HG02571 (cell line): ENCODE data around the gene IDH2.
"Not testable (repeated sequence)": the region's sequence is repeated elsewhere in the genome, so short reads cannot be mapped to it uniquely, and the experiment has no call there.

Experiments used
- ATAC-seq: cut with Tn5 transposase; IDR thresholded peaks from one replicate; pipeline ENCODE4 v1.9.1; 2021; ENCODE audit warnings: mild to moderate bottlenecking, moderate library complexity; ENCODE audit not compliant: unreplicated experiment

Gene IDH2

DNA sequence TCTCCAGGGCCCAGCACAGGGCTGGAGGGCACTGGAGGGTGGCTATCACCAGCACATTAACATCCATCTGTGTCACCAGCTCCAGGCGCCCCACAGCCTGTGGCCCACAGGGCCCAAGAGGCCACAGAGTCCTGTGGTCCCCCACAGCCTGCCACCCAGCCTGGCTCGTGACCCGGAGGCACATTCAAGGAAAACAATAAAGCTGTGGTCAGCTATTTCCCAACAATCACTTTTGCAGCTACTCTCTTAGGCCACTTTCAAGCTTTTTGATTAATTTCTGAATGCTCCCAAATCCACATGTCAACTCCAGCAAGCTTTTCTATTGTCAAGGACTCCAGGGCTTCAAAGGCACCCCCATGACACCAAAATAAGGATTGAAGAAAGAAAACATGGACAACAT lies 16.7 kb downstream of the IDH2 start:
- ATAC-seq = no peak

DNA sequence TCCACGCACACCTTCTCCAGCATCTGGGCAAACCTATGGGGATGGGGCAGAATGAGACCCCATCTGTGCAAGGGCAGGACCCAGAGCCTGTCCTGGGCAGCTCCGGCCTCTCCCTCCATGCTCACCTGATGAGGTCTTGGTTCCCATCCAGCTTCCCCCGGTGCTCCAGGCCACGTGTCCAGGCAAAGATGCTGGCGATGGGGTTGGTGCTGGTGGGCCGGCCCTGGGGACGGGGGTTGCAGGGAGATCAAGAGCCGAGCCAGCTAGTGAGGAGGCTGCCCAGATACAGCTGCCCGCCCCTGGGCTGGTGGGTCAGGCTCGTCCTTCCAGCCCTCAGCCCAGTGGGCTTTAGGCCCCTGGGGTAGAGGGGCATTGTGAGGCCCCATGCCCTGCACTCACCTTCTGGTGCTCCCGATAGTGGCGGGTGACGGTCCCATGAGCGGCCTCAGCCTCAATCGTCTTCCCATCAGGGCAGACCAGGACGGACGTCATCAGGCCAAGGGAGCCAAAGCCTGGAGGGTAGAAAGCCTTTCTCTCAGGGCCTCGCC lies 17.3 kb downstream of the IDH2 start:
- ATAC-seq = no peak

DNA sequence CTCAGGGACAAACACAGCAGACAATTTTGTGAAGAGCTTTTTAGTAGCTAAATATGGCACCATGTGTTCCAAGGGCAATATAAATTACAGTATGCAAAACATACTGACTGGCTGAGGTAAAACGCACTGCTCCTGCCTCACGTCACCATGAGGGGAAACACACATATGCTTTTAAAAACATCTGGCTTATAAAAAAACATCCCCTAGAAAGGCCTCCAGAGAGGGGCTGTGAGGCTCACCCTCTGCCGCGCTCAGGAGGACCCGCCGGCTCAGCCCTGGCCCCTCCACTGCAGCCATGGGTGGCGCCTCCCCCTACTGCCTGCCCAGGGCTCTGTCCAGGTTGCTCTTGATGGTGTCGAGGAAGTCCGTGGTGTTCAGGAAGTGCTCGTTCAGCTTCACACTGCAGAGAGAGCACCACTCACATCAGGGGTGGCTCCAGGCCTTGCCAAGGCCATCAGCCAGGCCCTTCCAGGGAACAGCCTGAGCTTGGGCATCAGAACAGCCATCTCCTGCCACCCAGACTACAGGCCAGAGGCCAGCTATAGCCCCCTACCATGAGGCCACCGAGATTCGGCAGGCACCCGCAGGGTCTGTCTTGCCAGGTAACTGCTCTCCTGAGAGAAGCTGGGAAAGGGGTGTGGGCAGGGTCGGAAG lies 18.2 kb downstream of the IDH2 start:
- no peak for ATAC-seq

DNA sequence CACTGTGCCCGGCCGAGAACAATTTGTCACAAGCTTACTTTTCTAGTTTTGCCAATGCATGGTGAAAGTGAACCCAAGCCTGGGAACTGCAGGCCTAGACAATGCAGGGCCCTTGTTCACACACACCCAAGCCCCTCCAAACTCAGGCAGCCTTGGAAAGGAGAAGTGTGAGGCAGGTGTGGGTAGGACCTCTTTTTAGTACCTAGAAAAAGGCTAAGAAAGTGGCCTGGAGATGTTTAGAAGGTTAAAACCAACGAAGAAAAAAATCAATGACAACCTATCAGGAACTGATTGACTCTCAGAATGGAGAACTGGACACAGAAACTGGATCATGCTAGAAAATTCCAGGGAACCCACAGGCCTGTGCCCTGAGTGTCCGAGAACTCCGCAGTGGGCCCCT lies 18.8 kb downstream of the IDH2 start:
- ATAC-seq = no peak

DNA sequence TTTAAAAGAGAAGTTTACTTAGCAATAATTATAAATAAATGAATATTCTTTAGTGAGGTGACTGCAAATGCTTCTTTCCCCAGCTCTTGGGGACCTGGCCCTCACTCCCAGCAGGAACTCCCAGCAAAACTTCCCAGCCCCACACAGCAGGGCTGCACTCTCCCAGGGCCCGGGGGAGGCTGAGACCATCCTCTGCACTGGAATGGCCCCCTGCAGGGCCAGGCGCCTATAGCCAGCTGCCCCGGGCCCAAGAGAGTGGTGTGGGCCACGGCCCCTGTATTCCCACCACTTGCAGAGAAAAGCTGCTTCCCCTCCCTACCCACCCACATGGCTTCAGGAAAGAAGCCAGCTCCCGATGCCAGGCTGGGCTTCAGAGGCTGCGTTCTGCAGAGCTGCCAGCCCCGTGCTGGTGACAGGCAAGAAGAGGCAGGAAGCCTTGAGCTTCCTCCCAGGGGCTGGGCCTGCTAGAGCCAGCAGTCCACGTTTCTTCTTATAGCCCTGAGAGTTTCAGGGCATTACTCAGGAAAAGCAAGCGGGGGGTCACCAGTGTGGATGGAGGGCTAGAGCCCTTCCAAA lies 20.0 kb downstream of the IDH2 start:
- ATAC-seq = no peak

DNA sequence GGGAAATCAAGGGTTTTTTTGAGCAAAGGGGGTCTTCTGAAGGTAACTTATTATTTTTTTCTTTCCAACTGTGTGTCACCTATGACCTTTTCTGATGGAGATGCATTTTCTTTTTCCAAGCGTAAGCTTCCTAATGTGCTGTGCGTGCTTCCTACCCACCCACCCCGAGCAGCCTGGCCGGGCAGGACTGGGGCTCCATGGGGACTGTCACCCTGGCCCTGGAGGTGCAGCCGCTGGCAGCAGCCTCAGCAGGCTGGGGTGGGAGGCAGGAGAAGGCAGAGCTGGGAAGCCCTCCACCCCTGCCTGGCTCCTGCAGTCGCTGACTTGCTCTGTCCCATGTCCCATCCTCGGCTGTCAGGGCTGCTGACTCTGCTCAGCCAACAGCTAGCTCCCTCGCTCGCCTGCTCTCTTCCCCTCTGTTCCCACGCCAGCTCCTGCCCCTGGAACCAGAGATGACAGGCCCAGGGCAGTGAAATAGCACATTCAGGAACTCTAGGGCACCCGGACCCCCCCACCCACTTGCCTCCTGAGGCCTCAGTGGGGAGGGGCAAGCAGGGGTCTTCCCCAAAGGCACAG lies 21.4 kb downstream of the IDH2 start:
- ATAC-seq = no peak

DNA sequence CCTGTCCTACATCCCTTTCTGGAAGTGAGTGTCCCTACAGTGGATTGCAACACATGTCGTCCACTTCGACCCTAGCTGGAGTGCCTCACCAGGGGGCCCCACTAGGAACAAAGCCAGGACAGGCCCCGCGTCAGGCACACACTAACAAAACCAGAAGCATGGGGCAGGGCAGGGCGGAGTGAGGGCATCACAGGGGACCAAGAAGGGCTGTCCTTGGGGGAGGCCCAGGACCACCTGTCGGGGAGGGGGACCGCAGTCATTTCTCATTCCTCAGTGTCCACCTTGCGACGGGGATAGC lies 21.9 kb downstream of the IDH2 start:
- no peak for ATAC-seq

DNA sequence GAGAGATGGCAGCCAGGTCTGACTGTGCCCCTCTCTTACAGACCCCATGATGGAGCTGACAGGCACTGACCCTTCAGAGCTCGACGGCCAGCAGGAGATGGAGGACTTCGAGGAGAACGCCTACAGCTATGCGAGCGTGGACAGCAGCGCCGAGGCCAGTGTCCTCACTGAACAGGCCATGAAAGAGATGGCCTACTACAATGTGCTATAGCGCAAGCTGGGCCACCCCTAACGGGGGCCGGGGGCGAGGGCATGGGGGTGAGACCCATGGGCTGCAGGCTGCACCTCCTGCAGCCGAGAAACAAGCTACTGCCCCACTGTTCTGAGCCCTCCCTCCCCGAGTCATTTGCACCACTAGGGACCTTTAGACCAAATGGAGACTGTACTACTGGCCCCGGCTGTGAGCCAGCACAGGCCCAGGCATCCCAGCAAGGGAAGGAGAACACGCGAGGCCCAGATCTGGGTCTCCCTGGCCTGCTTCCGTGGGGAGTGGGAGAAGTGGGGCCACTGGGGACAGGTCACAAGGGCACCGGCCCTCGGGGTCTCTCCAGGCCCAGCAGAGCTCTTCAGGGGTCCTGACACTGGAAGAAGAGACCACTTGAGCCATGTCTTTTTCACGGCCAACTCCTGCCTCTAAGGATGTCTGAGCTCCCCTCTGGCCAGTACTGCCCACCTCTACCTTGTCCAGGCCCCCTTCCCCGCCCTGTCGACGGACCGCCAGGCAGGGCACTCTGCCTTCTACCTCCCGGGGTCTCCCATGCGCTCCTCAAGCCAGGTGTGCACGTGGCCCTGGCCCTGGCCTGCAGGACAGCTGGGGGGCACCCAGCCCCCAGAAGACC lies 22.4 kb downstream of the IDH2 start:
- ATAC-seq = no peak

DNA sequence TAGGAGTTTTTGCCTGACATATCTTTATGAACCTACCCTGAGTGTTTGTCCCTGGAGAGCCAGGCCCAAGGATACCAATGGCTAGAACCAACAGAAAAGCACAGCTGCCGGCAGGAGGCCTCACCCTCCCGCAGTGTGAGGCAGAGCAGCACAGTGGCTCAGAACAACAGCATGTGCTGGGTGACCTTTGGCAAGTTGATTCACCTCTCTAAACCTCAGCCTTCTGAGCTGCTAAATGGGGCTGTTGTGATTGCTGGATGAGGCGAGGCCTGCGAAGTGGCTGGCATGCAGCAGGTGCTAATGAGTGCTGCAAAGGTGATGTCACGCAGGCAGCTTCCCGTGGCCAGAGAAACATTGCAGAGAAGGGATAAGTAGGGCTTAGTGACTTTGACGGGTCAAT lies 23.3 kb downstream of the IDH2 start:
- ATAC-seq = no peak

DNA sequence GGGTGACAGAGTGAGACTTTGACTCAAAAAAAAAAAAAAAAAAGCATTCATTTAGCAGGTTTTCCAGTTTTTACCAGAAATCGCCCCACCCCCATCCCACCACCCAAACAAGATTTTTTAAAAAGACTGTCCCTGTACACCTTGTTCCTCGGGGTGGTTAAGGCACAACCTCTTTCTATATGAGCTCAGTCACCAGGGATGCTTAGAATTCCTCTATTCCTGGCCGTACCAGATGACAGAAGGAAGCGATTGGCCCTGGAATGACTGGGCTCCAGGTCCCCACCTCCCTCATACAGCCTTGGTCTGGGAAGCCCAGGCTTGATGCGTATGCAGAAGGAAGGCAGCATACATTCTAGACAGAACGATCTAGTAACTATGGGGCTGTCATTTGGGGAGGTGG lies 25.6 kb downstream of the IDH2 start:
- ATAC-seq = no peak

DNA sequence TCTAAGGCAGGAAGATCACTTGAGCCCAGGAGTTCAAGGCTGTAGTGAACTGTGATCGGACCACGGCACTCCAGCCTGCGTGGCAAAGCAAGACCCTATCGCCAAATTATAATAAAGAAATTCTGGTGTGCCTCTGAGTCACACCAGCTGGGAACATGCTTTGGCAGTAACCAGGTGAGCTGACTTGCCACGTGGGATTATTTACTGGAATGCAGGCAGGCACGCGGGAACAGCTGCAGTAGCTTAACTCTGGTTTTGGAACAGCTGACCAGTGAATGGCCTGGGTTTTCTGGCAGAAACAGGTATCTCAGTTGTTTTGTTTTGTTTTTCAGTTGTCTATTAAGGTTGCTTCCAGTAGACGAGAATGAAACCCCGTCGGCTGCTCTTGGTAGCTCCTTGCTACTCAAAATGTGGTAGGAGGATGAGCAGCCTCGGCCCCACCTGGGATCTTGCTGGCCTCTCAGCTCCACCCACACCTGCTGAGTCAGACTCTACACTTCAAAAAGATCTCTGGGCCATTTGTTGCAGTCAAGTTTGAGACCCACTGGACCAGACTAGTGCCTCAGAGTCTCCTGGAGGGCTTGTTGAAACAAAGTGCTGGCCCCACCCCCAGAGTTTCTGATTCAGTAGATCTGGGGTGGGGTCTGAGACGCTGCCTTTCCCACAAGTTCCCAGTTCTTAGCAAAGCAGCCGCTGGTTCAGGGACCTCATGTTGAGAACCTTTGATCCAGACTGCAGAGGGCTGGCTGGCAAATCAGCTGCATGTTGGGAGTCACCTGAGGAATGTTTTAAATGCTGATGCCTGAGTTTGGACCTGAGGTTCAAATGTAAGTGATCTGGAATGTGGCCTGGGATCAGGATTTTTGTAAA lies 26.6 kb downstream of the IDH2 start:
- ATAC-seq = no peak

DNA sequence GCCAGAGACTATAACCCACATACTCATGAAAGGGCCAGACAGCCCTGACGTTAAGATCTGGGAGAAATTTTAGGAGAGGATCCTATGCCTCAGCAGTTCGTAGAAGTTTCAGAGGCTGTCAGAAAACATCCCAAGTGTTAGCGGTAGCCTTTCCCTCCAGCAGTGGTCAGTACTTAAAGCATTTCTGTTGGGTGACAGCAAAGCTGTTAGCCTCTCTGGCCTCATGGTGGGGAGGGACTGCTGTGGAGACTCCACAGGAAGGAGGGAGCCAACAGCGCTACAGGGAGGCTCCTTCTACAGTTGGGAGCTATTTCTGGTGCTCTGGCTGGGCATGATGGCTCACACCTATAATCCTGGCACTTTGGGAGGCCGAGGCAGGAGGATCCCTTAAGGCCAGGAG lies 27.4 kb downstream of the IDH2 start:
- ATAC-seq = no peak

DNA sequence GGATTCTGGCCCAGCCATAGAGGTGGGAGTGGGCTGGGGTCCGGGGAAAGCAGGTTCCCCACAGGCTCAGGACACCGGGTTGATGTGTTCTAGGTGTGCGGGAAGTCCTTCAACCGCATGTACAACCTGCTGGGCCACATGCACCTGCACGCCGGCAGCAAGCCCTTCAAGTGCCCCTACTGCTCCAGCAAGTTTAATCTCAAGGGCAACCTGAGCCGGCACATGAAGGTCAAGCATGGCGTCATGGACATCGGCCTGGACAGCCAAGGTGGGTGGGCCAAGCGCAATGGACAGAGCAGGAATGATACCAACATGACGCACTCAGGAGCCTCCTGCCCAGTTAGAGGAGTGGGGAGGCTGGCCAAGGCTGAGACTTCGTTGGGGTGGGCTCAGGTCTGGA lies 28.2 kb downstream of the IDH2 start:
- ATAC-seq = no peak

DNA sequence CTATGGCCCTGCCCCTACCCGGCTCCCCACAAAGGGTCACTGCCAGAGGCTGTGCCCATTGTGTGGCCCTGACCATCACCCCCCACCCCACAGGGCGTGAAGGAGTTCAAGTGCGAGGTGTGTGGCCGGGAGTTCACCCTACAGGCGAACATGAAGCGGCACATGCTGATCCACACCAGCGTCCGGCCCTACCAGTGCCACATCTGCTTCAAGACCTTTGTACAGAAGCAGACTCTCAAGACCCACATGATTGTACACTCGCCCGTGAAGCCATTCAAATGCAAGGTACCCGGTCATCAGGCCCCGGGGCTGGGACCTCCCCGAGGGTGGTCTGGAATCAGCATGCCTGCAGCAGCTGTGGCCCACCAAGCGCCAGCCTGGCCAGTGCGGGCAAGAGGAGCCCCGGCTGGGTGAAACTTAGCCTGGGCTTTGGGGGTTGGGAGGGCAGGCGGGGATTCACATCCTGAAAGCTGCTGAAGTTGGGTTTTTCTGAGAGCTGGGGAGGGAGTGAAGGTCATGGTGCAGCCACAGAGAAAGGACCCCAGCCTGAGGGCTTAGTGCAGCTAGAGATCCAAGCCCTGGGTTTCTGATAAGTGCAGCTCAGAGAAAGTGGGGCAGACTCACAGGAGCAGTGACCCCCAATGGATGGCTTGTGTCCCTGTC lies 29.2 kb downstream of the IDH2 start:
- ATAC-seq = no peak

DNA sequence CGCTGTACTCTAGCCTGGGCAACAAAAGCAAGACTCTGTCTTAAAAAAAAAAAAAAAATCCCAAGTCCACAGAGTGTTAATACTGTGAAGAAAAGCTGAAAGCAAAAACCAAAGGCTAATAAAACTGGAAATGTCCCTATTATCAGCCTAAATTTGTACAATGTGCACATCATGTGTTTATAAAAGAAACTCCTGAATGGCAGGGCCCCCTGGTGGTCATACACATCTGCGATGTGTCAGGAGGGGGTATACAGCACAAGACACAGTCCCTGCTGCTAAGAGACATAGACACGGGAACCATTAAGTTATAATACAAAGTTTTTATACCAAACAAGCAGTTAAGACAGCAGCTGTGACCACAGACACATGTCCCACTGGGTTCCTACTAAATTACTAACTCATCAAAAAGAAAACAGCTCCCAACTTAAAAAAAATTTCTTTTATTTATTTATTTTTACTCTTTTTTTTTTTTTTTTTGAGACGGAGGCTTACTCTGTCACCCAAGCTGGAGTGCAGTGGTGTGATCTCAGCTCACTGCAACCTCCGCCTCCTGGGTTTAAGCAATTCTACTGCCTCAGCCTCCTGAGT lies 31.0 kb downstream of the IDH2 start:
- ATAC-seq = peak; percentile 64

DNA sequence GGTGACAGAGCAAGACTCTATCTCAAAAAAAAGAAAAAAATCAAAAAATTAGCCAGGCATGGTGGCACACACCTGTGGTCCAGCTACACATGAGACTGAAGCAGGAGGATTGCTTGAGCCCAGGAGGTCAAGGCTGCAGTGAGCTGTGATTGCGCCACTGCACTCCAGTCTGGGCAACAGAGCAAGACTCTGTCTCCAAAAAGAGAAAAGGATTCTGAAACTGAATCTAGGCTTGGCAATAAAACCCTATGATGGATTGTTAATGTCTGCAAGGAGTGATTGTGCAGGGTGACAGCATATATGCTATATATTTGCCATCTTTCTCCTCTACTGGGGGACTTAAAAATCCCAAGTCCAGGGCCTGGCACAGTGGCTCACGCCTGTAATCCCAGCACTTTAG lies 31.6 kb downstream of the IDH2 start:
- not testable (repeated sequence) for ATAC-seq

DNA sequence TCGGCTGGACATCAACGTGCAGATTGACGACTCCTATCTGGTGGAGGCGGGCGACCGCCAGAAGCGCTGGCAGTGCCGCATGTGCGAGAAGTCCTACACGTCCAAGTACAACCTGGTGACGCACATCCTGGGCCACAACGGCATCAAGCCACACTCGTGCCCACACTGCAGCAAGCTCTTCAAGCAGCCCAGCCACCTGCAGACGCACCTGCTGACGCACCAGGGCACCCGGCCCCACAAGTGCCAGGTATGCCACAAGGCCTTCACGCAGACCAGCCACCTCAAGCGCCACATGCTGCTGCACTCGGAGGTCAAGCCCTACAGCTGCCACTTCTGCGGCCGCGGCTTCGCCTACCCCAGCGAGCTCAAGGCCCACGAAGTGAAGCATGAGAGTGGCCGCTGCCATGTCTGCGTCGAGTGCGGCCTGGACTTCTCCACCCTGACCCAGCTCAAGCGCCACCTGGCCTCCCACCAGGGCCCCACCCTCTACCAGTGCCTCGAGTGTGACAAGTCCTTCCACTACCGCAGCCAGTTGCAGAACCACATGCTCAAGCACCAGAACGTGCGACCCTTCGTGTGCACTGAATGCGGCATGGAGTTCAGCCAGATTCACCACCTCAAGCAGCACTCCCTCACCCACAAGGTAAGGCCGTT lies 34.2 kb downstream of the IDH2 start:
- ATAC-seq = no peak

DNA sequence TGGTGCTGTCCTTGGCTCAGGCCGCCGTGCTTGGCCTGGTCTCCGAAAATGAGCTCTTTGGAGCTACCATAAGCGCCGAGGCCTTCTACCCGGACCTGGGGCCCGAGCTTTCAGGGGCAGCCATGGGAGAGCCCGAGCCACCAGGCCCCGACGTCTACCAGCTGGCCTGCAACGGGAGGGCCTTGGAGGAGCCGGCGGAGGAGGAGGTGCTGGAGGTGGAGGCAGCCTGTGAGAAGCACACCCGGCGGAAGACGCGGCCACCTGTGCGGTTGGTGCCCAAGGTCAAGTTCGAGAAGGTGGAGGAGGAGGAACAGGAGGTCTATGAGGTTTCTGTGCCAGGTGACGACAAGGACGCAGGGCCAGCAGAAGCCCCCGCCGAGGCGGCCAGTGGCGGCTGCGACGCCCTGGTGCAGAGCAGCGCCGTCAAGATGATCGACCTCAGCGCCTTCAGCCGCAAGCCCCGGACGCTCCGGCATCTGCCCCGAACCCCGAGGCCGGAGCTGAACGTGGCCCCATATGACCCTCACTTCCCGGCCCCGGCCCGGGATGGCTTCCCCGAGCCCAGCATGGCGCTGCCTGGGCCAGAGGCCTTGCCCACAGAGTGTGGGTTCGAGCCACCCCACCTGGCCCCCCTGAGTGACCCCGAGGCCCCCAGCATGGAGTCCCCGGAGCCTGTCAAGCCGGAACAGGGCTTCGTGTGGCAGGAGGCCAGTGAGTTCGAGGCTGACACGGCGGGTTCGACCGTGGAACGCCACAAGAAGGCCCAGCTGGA lies 34.9 kb downstream of the IDH2 start:
- no peak for ATAC-seq

DNA sequence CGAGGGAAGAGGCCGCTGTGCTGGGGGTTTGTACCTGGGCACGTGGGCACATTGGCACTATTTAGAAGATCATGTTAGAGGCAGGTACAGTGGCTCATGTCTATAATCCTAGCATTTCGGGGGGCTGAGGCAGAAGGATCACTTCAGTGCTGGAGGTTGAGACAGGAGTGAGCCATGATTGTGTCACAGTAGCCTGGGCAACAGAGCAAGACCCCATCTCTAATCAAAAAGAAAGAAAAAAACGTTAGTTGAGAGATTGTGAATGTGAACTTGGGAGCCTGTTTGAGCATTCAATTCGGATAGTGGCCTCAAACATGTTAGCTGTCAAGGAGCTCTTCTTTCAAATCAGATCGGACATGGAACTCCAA lies 36.6 kb downstream of the IDH2 start:
- ATAC-seq = no peak
